Sigmoid colon (tissue), 7 donors: ENCODE measurements around the gene GPR39. TPM values are rescaled to one million over a fixed set of nuclear protein-coding genes. Genes with fewer than 3 reads are reported as not detected.

Source experiments
- DNase-seq: peaks from one replicate; pipeline ENCODE4 v3.0.0-alpha.2; 2019
- H3K27ac ChIP-seq, 4 donors: fragments of 200-600 bp; sonication (generic); one replicate each; pipeline ENCODE4 v1.5.1; 2016 to 2019; ENCODE audit warnings: mild to moderate bottlenecking in 1 of 4
- H3K27me3 ChIP-seq, 3 donors: fragments of 200-600 bp; sonication (generic); one replicate each; pipeline ENCODE4 v1.5.1; 2019; ENCODE audit warnings: mild to moderate bottlenecking in 1 of 3
- H3K36me3 ChIP-seq, 4 donors: fragments of 200-600 bp; sonication (generic); one replicate each; pipeline ENCODE4 v1.5.1; 2016 to 2019
- H3K4me1 ChIP-seq, 4 donors: fragments of 200-600 bp; sonication (generic); one replicate each; pipeline ENCODE4 v1.5.1; 2017 to 2019
- H3K4me3 ChIP-seq, 4 donors: fragments of 200-600 bp; sonication (generic); one replicate each; pipeline ENCODE4 v1.5.1; 2017 to 2019; ENCODE audit warnings: mild to moderate bottlenecking in 2 of 4, moderate library complexity in 1 of 4
- H3K9me3 ChIP-seq, 4 donors: fragments of 200-600 bp in 3 of 4; sonication (generic) in 3 of 4; one replicate each; pipeline versions ENCODE4 v1.5.1 to v1.6.1; 2013 to 2019
- CTCF ChIP-seq, 4 experiments: fragments of 450-650 bp in 3 of 4; fragments of 200-600 bp in 1 of 4; IDR thresholded peaks; one replicate each; pipeline ENCODE4 v1.5.1; 2016 to 2019; ENCODE audit warnings: antibody characterized with exemption in 4 of 4, mild to moderate bottlenecking in 3 of 4, moderate library complexity in 2 of 4
- EP300 ChIP-seq, 4 donors: sonication (generic); formaldehyde crosslinking; IDR thresholded peaks; one replicate each; pipeline ENCODE4 v1.6.1; 2017; ENCODE audit warnings: antibody characterized with exemption in 4 of 4
- POLR2A ChIP-seq, 2 donors: fragments of 450-650 bp; IDR thresholded peaks; one replicate each; pipeline ENCODE4 v1.6.1; 2016; ENCODE audit warnings: antibody characterized with exemption in 2 of 2, mild to moderate bottlenecking in 2 of 2, moderate library complexity in 2 of 2
- POLR2AphosphoS5 ChIP-seq, 4 donors: sonication (generic); formaldehyde crosslinking; IDR thresholded peaks; one replicate each; pipeline ENCODE4 v1.6.1; 2017; ENCODE audit warnings: antibody characterized with exemption in 4 of 4
- WGBS, 2 donors: extraction: QIAGEN DNeasy Blood & Tissue Kit; methylation state at CpG; one replicate each; pipeline ENCODE4 v1.1.7; 2013; 5-methylcytosine and 5-hydroxymethylcytosine counted together
- intact Hi-C: fragments of 100-400 bp; cut with DNase I; formaldehyde crosslinking; loops from one replicate; pipeline ENCODE4 v1.15.1; 2023
- polyA plus RNA-seq, 3 donors: library from polyadenylated mRNA; stranded (reverse); fragments of 200-250 nt; gene quantifications; one replicate each; pipeline ENCODE4 v1.2.3, GENCODE V29; 2013
- total RNA-seq, 4 donors: library from RNA; depleted of rRNA; stranded (reverse); fragments of >200 nt; gene quantifications; one replicate each; pipeline ENCODE4 v1.1.0, GENCODE V29; 2016
- donor health status: healthy with polysubstance abuse.
- donor health status: Bipolar disorder and iron deficiency.
- donor health status: healthy.

The GPR39 gene
- total and polyA plus RNA-seq, 7 donors = 0.28 to 7.7 (median 1.6) TPM; not detected in 1

DNA sequence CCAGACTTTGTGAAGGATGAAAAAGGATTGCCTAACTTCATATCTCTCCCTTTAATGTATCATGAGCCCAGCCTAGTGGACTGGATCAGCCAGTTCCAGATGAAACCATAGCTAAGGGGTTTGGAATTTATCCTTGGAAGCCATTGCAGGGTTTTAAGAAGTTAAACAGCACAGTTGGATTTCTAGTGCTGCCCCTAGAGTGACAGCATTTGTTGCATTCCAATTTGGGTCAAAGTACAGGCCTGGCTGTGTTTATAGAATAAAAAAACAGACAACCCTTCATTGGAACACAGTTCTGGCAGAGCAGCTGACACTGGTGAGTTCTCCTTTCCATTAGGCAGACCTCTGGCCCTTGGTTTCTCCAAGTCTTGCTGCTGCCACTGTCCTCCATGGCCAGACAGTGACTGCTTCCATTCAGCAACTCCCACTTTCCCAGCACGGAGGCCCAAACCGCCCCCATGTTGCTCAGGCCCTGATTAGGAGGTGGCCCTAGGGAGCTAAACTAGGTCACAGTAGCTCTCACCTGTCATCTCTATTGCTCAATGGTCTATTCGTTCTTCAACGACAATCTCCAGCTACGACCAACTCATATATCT lies 8.0 kb downstream of the GPR39 start:
- peaks cover 0 to 12% (median 0%) of the 10 kb centered on the region in 4 donors for H3K4me1 ChIP-seq
- H3K4me3 ChIP-seq = no peak overlapping the region
- no peaks in the 10 kb centered on the region for H3K36me3 ChIP-seq
- no peaks in the 10 kb centered on the region for H3K9me3 ChIP-seq
- H3K27me3 ChIP-seq = no peaks in the 10 kb centered on the region
- peak overlapping the region in 1 of 4 donors; percentile 31 for H3K27ac ChIP-seq
- intact Hi-C loops = no loop called here
- DNase-seq = no peak
- no peak for TF ChIP-seq EP300 (IDR thresholded peaks at IDR 0.05)
- no peak for TF ChIP-seq CTCF (IDR thresholded peaks at IDR 0.05)
- no peak for TF ChIP-seq POLR2A (IDR thresholded peaks at IDR 0.05)
- TF ChIP-seq POLR2AphosphoS5 (IDR thresholded peaks at IDR 0.05) = no peak
- WGBS, 2 donors = 21 to 69% methylated on average over 5 of the region's 5 CpGs

DNA sequence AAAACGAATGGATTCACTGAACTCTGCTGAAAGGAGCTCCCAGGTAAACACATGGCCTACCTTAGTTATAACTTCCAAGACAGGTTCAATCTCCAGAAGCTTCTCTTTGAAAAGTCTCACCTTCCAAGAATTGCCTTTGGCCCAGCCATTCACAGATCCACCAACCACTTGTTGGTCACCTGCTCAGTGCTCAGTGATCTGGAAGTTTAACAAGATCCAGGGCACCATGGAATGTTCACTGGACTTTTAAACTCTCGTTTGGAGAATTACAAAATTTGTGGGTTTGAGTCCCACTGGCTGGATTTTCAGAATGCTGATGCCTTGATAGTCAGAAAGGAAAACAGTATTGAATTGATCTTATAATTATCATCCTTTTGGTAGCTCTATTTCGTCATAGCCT lies 9.4 kb downstream of the GPR39 start:
- DNase-seq = no peak
- 56 to 80% methylated on average over 3 of the region's 3 CpGs for WGBS, 2 donors
- TF ChIP-seq POLR2AphosphoS5 (IDR thresholded peaks at IDR 0.05) (no peak), EP300 (IDR thresholded peaks at IDR 0.05) (no peak), POLR2A (IDR thresholded peaks at IDR 0.05) (no peak), CTCF (IDR thresholded peaks at IDR 0.05) (no peak)

DNA sequence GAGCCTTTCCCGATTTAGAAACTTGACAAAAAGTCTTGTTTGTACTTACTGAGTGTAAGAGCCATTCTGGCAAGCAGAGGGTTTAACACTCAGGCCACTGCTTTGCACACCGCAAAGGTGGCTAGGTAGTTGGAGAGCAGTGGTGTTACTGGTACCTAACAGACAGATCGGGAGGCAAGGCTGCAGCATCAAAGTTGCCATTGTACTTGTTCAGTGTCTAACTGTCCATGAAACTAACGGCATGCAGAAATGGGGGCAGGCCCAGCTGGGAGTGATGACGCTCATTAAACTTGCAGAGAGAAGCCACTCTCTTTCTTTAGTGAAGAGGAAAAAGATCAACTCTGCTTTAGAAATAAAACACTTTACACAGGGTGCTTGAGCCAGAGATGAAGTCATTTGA lies 10.1 kb downstream of the GPR39 start:
- Histone ChIP-seq H3K27ac (no peak overlapping the region), H3K9me3 (no peaks in the 10 kb centered on the region), H3K27me3 (no peaks in the 10 kb centered on the region), H3K4me1 (peaks cover 0 to 12% (median 0%) of the 10 kb centered on the region in 4 donors), H3K4me3 (no peak overlapping the region), H3K36me3 (no peaks in the 10 kb centered on the region)
- WGBS, 2 donors = 90% methylated on average over 5 of the region's 5 CpGs
- intact Hi-C loops = no loop called here
- DNase-seq = no peak
- TF ChIP-seq POLR2A (IDR thresholded peaks at IDR 0.05) (no peak), POLR2AphosphoS5 (IDR thresholded peaks at IDR 0.05) (no peak)

More for the DNA sequence above, 9.4 kb downstream of the GPR39 start:
- Histone ChIP-seq H3K27ac (no peak overlapping the region), H3K4me1 (peaks cover 0 to 12% (median 0%) of the 10 kb centered on the region in 4 donors), H3K4me3 (no peak overlapping the region), H3K27me3 (no peaks in the 10 kb centered on the region), H3K36me3 (no peaks in the 10 kb centered on the region), H3K9me3 (no peaks in the 10 kb centered on the region)
- intact Hi-C loops = no loop called here

DNA sequence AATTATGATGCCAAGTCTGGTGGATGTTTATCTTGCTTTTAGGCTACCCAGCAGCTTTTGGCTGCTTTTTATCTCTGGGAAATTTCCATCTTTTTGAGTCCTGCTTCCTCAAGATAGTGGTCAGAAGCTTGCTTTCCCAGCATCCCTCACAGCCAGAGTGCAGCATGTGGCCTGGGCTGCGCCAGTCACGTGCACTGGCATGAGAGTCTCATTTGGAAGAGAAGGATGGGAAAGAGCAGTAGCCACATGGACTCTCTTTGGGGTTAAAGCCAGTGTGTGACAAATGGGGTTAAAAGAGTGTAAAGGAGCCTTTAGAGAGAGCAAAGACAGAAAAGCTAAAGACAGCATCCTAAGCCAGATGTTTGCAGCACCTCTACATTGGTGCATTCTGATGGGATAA lies 12.7 kb downstream of the GPR39 start:
- DNase-seq = no peak
- WGBS, 2 donors = 89 to 97% methylated on average over 2 of the region's 2 CpGs
- H3K36me3 ChIP-seq = no peaks in the 10 kb centered on the region

More for the DNA sequence above, 12.7 kb downstream of the GPR39 start:
- Histone ChIP-seq H3K9me3 (peaks cover 0 to 4% (median 0%) of the 10 kb centered on the region in 4 donors), H3K4me1 (peaks cover 0 to 7% (median 0%) of the 10 kb centered on the region in 4 donors), H3K4me3 (no peak overlapping the region), H3K27me3 (no peaks in the 10 kb centered on the region), H3K27ac (no peak overlapping the region)
- intact Hi-C loops = no loop called here
- TF ChIP-seq CTCF (IDR thresholded peaks at IDR 0.05) = no peak
- TF ChIP-seq POLR2A (IDR thresholded peaks at IDR 0.05) = no peak
- TF ChIP-seq EP300 (IDR thresholded peaks at IDR 0.05) = no peak
- no peak for TF ChIP-seq POLR2AphosphoS5 (IDR thresholded peaks at IDR 0.05)
